Muscle of leg (tissue), 16 donors: ENCODE measurements around the gene NABP1. TPM values are rescaled to one million over a fixed set of nuclear protein-coding genes. Genes with fewer than 3 reads are reported as not detected.

Source experiments
- DNase-seq: peaks from one replicate; pipeline ENCODE4 v3.0.0; 2013
- H3K27ac ChIP-seq: one replicate; pipeline ENCODE4 v1.5.1; 2013; ENCODE audit warnings: mild to moderate bottlenecking, low read length, control low read depth
- H3K27me3 ChIP-seq: one replicate; pipeline ENCODE4 v1.6.1; 2013; ENCODE audit warnings: low read length; ENCODE audit not compliant: control insufficient read depth, insufficient read depth
- H3K36me3 ChIP-seq: one replicate; pipeline ENCODE4 v1.6.1; 2013; ENCODE audit warnings: low read length; ENCODE audit not compliant: control insufficient read depth, insufficient read depth
- H3K4me1 ChIP-seq: one replicate; pipeline ENCODE4 v1.6.1; 2013; ENCODE audit warnings: low read length; ENCODE audit not compliant: control insufficient read depth, insufficient read depth
- H3K4me3 ChIP-seq: one replicate; pipeline ENCODE4 v1.5.1; 2013; ENCODE audit warnings: low read length, control low read depth
- H3K9me3 ChIP-seq: replicated peaks from 2 replicates; pipeline ENCODE4 v1.6.1; 2013; ENCODE audit warnings: low read depth, low read length; ENCODE audit not compliant: control insufficient read depth
- WGBS: methylation state at CpG from one replicate; pipeline ENCODE4 v1.1.5; 2013; ENCODE audit warnings: missing lambda C conversion rate; ENCODE audit not compliant: insufficient coverage; 5-methylcytosine and 5-hydroxymethylcytosine counted together
- long read RNA-seq, 11 donors: transcript quantifications; one replicate each; lab custom pipeline, GENCODE V29; 2026
- polyA plus RNA-seq, 8 donors: library from polyadenylated mRNA; unstranded; fragments of 120-200 nt; gene quantifications; one replicate each; pipeline versions ENCODE4 v1.2.1 to v1.2.3, GENCODE V29; 2013; ENCODE audit warnings: inconsistent platforms in 1 of 8, low replicate concordance in 1 of 8; ENCODE audit not compliant: insufficient read length in 8 of 8, insufficient read depth in 1 of 8
- total RNA-seq: library from RNA; stranded (reverse); fragments of 120-200 nt; gene quantifications from one replicate; pipeline ENCODE4 v1.2.4, GENCODE V29; 2013

NABP1 gene, protein sequence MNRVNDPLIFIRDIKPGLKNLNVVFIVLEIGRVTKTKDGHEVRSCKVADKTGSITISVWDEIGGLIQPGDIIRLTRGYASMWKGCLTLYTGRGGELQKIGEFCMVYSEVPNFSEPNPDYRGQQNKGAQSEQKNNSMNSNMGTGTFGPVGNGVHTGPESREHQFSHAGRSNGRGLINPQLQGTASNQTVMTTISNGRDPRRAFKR
- 8.8 TPM for total RNA-seq
- 10 to 100 TPM in 2 of 8 donors, 1 to 10 TPM in 6; 7.2 to 12.7 (median 8.1) TPM for polyA plus RNA-seq
- long read RNA-seq, donor 1, partial matches to known transcripts, result 0 of 1 reads
- long read RNA-seq, donor 1, other reads (novel, unspliced or antisense), result 0 of 1 reads
- long read RNA-seq, donor 2, result 0 reads
- long read RNA-seq, donor 3, full-length matches to known transcripts, result 7 of 7 reads
- long read RNA-seq, donor 3, partial matches to known transcripts, result 0 of 7 reads
- long read RNA-seq, donor 3, other reads (novel, unspliced or antisense), result 0 of 7 reads
- long read RNA-seq, donor 4, result 0 reads
- long read RNA-seq, donor 5, full-length matches to known transcripts, result 3 of 3 reads
- long read RNA-seq, donor 5, partial matches to known transcripts, result 0 of 3 reads
- long read RNA-seq, donor 5, other reads (novel, unspliced or antisense), result 0 of 3 reads
- long read RNA-seq, donor 6, partial matches to known transcripts, result 0 of 2 reads
- long read RNA-seq, donor 6, other reads (novel, unspliced or antisense), result 0 of 2 reads
- long read RNA-seq, donor 7, partial matches to known transcripts, result 0 of 3 reads
- long read RNA-seq, donor 7, other reads (novel, unspliced or antisense), result 0 of 3 reads
- long read RNA-seq, donor 8, full-length matches to known transcripts, result 2 of 2 reads
- long read RNA-seq, donor 8, partial matches to known transcripts, result 0 of 2 reads
- long read RNA-seq, donor 8, other reads (novel, unspliced or antisense), result 0 of 2 reads
- long read RNA-seq, donor 9, full-length matches to known transcripts, result 1 of 1 reads
- long read RNA-seq, donor 9, partial matches to known transcripts, result 0 of 1 reads
- long read RNA-seq, donor 9, other reads (novel, unspliced or antisense), result 0 of 1 reads
- long read RNA-seq, donor 10, full-length matches to known transcripts, result 2 of 2 reads
- long read RNA-seq, donor 10, partial matches to known transcripts, result 0 of 2 reads
- long read RNA-seq, donor 10, other reads (novel, unspliced or antisense), result 0 of 2 reads
- long read RNA-seq, donor 11, result 0 reads

DNA sequence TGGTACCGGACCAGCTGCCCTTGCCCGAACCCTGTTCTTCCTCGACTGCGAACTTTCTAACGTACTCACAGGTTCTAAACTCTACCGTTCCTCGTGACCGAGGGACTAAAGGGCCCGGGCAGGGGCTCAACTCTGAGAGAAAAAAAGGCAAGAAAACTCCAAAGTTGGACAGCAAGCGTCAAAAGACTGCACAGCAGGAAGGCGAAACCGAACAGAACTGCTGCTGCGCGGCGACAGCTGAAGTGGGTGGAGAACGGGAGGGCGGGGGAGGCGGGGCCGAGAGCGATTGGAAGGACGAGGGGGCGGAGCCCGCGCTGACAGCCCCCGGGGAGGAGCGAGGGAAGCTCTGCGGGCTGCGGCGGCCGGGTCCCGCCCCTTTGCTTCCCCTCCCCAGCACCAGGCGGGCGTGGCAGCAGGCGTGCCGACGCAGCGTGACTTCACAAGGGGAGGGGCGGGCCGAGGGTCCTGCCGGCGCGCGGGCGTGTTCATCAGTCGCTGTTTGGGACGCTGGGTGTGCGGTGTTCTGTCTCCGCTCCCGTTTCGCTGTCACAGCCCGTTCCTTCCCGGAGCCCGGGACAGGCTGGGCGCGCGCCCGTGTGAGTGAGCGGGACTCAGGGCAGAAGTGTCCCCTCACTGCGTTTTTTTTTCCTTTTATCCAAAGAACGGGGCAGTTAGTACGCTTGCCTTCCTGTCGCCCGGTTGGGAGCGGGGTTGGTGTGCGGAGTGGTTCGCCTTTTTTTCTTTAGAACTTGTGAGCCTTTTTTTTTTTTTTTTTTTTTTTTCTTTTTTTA is at the start of gene NABP1:
Gene NABP1 (plus strand): TSS at position 491 of the 791 bp plus-strand sequence. CDS start 479 bp downstream, outside the sequence.
- peaks cover 4% of the 10 kb centered on the region for H3K36me3 ChIP-seq
- H3K9me3 ChIP-seq, result no peaks in the 10 kb centered on the region
- DNase-seq, result peak; percentile 99
- H3K4me3 ChIP-seq, result peak within 1 kb of the TSS; percentile 92
- peaks cover 9% of the 10 kb centered on the region for H3K4me1 ChIP-seq
- WGBS, result under 1% methylated on average over 48 of the region's 66 CpGs
- peak within 1 kb of the TSS; percentile 100 for H3K27ac ChIP-seq
- H3K27me3 ChIP-seq, result no peaks in the 10 kb centered on the region

DNA sequence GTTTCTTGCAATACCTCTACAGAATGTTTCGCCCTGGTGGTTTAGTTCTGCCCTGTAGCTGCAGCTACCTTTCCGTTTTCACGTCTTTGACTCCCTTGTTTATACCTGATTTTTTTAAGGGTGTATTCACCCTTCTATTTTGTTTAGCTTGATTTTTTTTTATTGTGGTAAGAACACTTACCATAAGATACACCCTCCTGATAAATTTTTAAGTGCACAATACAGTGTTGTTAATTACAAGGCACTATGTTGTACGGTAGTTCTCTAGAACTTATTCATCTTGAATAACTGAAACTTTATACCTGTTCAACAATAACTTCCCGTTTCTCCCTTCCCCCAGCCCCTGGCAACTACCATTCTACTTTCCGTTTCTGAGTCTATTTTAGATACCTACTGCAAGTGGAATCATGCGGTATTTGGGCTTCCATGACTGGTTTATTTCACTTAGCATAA is 48.9 kb upstream of the NABP1 start:
- H3K9me3 ChIP-seq, result no peaks in the 10 kb centered on the region
- 92% methylated on average over 2 of the region's 7 CpGs for WGBS
- H3K4me3 ChIP-seq, result no peak overlapping the region
- no peaks in the 10 kb centered on the region for H3K27me3 ChIP-seq
- no peaks in the 10 kb centered on the region for H3K36me3 ChIP-seq
- DNase-seq, result no peak
- H3K4me1 ChIP-seq, result no peaks in the 10 kb centered on the region
- no peak overlapping the region for H3K27ac ChIP-seq

DNA sequence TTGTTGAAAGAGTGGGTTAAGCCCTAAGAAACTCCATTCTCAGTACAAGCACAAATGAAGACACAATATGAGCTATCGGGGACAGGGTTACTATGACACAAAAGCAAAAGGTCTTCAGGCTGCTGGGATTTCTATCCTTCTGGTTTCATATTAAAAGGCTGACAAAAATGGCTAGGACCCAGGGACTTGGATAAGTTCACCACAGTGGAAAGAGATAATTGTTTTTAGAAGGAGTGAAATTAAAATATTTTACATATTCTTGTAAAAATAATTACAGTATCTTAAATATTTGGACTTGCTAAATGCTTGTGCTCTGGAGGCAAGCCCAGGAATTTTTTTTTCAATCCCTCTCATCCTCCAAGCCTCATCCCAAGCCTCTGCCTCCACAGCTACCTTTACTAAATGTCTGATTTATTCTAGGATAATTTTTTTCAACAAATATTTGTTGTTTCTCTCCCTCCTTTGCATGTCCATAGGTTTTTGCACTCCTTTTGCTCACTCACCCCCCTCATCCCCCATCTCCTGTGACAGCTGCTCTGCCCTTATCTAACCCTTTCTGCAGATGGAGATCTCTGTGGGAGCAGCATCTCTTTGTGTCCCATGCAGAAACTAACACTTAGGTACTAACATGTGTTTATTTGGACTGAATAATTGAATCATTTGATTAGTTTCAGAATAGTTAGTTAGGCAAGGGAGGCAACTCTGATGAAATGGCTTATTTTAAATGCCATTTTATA is 47.8 kb upstream of the NABP1 start:
- no peaks in the 10 kb centered on the region for H3K27me3 ChIP-seq
- H3K27ac ChIP-seq, result no peak overlapping the region
- no peaks in the 10 kb centered on the region for H3K9me3 ChIP-seq
- no peak for DNase-seq
- no peaks in the 10 kb centered on the region for H3K4me1 ChIP-seq
- no peak overlapping the region for H3K4me3 ChIP-seq
- H3K36me3 ChIP-seq, result no peaks in the 10 kb centered on the region
- no CpG with 5 or more reads among the region's 1 CpG for WGBS

DNA sequence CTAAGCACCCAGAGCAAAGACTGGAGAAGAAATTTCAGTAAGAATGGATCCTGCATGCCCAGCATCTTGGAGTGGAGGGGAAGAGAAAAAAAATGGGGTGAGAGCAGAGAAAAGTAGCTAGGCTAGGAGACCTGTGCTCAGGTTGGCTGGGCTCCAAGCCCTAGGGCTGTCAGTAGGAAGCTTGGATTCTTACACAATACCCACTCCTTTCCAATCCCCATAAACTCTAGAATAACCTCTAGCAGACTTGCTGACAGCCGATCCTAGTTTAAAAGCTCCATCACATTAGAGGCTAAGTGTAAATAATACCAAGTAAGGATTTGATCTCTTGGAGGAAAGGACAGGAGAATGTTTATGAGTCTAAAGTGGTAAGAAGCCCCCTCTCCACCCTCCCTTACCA is 46.2 kb upstream of the NABP1 start:
- no peak overlapping the region for H3K4me3 ChIP-seq
- no peaks in the 10 kb centered on the region for H3K4me1 ChIP-seq
- H3K36me3 ChIP-seq, result no peaks in the 10 kb centered on the region
- no peaks in the 10 kb centered on the region for H3K9me3 ChIP-seq
- H3K27me3 ChIP-seq, result no peaks in the 10 kb centered on the region
- no peak overlapping the region for H3K27ac ChIP-seq
- DNase-seq, result no peak
- no CpG with 5 or more reads among the region's 1 CpG for WGBS

DNA sequence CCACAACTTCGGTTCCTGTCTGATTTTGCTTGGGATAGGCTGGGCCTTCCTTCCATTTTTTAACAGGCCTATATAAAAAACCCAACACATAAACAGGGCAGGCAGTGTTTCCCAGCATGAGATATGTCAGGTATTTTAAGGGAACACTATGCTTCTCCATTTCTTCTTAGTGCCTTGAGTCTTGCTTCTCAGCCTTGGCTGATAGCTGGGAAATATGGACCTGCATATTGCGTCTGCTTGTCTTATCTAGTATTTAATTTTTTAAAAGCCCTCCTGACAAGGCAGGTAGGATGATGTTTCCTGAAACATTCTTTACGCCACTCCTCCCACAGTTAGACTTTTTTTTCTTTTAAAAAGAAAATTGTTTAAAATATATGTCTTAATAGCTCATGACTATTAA is 45.5 kb upstream of the NABP1 start:
- Histone ChIP-seq H3K27me3 (no peaks in the 10 kb centered on the region), H3K4me3 (no peak overlapping the region), H3K27ac (no peak overlapping the region), H3K36me3 (no peaks in the 10 kb centered on the region), H3K9me3 (no peaks in the 10 kb centered on the region), H3K4me1 (peaks cover 3% of the 10 kb centered on the region)
- no CpG with 5 or more reads among the region's 3 CpGs for WGBS
- DNase-seq, result no peak

DNA sequence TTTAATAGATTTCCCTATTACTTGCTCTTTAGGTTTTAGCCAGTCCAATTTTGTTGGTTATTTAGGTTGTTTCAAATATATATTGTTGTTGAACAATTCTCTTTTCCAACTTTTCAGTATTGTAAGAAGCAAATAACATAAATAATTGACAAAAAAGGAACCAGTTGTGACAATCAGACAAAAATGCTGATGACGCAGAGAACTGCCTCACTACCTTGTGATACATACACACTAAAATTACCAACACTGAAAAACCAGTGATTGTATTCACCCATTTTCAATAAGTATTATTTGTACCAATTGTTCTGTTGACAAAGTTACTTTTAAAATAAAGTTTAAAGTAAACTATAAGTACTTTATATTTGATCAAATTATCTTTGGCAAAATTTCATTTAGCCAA is 43.1 kb upstream of the NABP1 start:
- Histone ChIP-seq H3K27me3 (no peaks in the 10 kb centered on the region), H3K4me3 (no peak overlapping the region), H3K9me3 (no peaks in the 10 kb centered on the region), H3K27ac (no peak overlapping the region), H3K4me1 (peaks cover 4% of the 10 kb centered on the region), H3K36me3 (no peaks in the 10 kb centered on the region)
- no peak for DNase-seq
- WGBS, result no CpG with 5 or more reads among the region's 1 CpG

DNA sequence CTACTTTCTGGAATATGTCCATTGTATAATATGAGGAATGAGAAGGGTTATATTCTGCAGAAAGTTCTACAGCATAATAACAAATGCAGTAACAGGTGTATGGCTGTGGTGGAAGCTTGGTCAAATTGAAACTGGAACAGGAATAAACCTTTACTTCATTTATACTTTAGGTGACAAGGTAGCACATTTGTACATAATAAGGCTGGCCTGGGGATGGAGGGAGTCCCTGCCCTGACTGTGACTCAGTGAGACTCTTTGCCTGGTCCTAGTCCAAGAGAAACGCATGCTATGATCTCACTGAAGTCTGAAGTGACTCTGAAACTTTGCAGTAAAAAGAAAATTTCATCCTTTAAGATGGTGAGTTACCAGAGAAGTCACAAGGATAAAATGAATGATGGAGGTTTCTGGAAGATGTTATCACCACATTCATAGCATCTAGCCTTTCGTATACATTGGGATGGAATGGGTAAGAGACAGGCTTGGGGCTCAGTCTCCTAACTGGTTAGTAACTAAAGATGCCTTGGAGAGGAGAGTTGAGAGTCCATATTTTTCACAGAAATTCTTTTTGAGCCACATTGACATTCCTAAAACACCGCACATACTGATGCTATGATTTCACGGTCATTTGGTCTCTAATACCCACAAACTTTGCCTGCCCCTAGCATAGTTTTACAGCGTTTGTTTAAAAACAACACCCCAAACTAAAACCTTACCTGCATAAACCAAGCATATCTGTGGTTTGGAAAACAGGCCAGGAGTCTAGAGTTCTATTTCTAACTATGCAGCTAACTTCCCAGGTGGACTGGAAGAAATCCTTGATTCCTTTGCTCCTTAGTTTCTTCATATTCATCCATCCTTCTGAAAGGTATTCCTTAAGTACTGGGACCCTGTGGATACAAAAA is 42.4 kb upstream of the NABP1 start:
- WGBS, result 40% methylated on average over 1 of the region's 5 CpGs
- no peak for DNase-seq
- Histone ChIP-seq H3K4me1 (peaks cover 4% of the 10 kb centered on the region), H3K9me3 (no peaks in the 10 kb centered on the region), H3K36me3 (no peaks in the 10 kb centered on the region), H3K27me3 (no peaks in the 10 kb centered on the region), H3K27ac (no peak overlapping the region), H3K4me3 (no peak overlapping the region)

DNA sequence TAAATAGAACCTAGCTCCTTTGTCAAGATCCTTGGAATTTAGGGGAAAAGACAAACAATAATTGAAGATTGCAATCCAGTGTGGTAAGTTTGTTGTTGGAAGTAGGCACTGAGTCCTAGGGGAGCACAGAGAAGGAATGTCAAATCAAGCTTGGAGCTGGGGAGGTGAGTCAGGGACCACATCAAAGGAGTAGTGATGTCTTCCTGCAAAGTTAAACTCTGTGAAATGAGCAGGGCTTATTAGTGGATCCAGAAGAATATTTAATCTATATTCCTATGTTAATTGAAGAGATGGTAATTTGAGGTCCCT is 41.7 kb upstream of the NABP1 start:
- Histone ChIP-seq H3K4me3 (no peak overlapping the region), H3K4me1 (peaks cover 4% of the 10 kb centered on the region), H3K9me3 (no peaks in the 10 kb centered on the region), H3K27ac (no peak overlapping the region), H3K27me3 (no peaks in the 10 kb centered on the region), H3K36me3 (no peaks in the 10 kb centered on the region)
- DNase-seq, result no peak
